Right kidney (tissue), 1 donor: ENCODE measurements around the gene SYT2.
"Not testable (repeated sequence)": the region's sequence is repeated elsewhere in the genome, so short reads cannot be mapped to it uniquely, and the experiment has no call there.

ENCODE experiments used
- DNase-seq: peaks from one replicate; pipeline ENCODE4 v3.0.0-alpha.2; 2016

The SYT2 gene

DNA sequence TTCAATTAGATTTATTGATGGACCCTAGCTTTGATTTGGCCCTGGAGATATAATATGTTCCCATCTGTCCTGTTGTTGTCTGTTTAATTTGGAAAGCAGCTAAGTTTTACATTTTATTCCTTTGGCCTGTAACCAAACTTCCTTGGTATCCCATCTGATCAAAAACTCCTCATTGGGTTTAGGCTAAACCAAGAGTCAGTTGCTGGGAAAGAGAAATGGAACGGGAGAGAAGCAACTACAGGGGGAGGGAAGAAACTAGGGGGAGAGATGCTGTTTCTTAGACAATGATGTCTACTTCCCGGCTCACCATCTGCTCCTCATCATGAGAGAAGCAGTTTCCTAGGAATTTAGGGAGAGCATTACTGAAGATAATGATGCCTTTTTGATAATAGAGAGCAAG lies 141.8 kb downstream of the SYT2 start:
- no peak for DNase-seq

DNA sequence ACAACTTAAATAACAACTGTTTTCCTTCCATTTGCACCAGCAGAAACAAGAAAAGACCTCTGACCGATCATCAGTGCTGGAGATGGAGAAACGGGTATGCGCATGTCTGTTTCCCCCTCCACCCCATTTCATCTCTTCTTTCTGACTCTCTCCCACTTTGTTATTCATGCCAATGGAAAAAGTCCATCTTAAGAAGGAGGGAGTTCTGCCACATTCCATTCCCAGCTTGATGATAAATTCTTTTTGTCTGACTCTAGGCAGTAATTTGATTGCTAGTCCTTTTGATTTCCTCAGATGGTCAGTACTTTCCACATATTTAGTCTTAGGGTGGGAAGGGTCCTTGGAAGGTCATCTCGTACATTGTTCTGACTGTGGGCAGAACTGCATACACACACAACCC lies 142.5 kb downstream of the SYT2 start:
- no peak for DNase-seq

DNA sequence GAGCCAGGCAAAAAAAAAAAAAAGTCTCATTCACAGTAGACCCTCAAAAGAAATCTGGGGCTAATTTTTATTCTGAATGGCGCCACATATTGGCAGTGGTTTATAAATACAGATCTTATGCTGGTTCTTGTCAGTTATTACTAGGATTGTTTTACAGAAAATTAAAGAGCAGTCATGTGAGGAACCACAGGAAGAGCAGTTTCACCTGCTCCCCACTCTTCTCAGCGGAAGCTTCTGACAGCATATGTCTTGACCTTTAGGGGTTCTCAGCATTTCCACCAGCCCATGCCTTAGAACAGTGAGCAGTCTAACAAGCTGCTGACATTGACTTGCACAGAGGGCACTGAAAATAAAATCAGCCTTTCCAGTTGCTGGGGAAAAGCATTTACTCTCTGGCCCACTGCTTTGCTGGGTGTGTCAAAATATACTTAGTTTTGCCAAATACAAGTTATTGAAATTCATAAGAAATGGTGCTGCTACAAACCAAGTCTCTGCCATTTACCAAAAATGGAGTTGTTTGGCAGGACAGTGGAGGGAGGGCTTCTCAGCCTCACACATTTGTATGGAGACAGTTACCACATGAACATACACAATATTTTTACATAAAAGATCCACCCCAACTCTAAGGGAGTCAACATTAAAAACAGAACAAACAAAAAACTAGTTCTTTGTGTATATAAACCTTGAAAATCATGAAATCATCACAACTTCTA lies 144.2 kb downstream of the SYT2 start:
- DNase-seq, result no peak

DNA sequence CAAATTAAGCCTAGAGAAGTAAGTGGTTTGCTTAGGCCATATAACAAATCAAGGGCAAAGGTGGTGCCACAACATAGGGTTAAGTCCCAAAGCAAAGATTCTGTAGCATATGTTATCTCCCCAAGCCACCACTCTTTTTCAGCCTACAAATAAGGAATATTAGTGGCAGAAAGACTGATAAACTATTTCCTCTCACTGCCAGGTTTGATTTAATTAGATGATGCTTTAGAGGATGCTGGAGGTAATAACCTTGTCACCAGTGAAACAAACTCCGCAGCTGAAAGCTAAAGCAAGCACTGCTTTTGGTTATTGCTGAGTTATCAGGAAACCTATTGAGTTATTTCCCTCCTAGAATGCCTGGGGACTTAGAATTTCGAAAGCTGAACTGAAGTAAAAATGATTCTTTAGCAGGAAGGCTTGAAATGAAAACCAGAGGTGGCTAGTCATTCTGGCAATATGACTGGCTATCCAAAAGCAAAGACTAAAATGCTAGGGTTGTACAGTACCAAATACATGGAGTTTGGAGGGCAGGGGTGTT lies 145.2 kb downstream of the SYT2 start:
- no peak for DNase-seq

DNA sequence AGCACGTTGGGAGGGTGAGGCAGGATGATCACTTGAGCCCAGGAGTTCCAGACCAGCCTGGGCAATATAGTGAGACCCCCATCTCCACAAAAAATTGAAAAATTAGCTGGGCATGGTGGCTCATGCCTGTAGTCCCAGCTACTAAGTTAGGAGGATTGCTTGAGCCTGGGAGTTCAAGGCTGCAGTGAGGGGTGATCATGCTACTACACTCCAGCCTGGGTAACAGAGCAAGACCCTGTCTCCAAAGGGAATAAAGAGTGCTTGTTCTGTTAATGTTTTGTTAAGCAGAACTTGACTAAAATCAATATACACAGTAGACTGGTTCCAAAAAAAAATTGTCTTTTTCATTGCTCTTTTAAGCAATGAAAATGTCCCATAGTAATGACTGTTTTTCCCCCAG lies 146.4 kb downstream of the SYT2 start:
- no peak for DNase-seq

DNA sequence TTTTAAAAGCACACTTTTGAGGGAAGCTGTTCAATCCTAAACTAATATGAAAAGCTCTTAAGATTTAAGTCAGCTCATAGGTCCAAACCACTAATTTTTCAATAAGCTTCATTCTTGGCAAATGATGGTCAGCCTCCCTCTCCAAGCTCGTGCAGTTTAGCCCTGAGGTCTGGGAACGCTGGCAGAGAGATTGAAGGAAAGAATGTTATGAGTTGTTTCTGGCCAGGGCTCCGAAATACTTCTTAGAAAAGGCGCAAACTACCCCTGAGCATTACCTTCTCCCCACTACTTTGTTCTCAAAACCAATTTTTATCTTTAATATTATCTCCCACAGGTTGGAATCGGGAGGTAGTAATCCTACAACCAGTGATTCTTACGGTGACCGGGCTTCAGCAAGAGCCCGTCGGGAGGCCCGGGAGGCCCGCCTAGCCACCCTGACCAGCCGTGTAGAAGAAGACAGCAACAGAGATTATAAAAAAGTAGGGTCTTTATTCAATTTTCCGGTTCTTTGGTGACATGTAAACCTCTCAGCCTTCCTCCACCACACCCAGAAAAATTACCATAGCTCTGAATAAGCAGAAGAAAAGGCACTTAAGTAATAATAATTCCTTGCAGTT lies 147.7 kb downstream of the SYT2 start:
- DNase-seq, result no peak

DNA sequence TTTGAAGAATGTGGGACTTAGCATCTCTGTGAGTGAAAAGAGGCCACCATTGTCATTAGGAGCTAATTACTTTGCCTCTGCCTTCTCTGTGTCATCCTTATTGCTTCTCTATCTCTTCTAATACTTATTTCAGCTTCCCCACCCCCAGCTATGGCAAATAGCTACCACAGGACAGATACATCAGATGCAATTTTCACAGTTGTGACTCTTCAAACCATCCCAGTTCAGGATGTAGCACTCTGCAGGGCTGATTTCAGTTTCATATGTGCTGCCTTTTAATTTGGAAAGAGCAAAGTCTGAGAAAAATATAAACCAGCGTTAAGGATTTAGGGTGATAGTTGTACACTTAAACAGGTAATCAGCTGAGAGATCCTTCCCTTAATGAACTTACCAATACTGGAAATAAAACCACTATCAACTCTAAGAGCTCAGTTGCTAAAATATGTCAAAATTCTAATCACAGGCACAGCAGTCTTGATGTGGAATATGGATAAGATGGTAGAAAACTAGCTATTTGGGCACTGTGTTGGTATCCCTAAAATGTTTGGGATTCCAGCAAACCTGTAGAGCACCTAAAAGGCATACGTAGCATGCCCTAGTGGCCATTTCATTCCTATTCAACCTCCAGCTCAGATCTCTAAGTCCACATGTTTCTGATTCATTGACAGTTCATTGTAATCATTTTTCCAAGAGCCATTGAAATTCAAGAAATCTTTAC lies 148.4 kb downstream of the SYT2 start:
- no peak for DNase-seq

DNA sequence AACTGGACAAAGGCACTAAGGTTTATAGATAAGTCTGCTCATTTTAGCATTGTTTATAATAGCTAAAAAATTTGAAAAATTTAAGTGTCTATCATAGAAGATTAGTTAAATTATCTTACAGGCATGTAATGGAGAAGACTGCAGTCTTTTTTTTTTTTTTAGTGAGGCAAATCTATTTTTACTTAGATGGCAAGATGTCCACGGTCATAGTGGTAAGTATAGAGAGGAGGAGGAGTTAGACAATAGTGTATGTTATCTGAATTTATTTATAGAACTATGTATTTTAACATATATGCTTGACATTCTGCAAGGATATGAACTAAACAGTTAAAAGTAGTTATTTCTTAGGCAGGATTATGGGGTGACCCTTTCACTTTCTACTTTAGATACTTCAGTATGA lies 149.0 kb downstream of the SYT2 start:
- no peak for DNase-seq

DNA sequence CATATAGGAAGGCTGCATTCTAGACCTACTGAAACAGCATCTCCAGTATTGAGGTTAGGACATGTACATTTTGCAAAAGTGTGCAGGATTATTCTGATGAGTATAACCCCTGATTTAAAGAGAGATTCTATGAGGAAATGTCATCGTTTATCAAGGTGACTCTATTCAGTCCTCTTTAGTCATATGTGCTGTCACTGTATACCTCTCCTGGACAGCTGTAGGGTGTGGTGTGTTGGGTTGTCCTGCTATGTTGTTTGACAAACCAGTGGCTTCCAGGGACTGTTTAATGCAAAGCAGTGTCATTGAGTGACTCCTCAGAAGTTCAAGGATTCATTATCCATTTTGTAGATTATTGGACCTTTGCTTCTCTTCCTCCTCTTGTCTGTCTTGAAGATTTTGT lies 152.6 kb downstream of the SYT2 start:
- not testable (repeated sequence) for DNase-seq

DNA sequence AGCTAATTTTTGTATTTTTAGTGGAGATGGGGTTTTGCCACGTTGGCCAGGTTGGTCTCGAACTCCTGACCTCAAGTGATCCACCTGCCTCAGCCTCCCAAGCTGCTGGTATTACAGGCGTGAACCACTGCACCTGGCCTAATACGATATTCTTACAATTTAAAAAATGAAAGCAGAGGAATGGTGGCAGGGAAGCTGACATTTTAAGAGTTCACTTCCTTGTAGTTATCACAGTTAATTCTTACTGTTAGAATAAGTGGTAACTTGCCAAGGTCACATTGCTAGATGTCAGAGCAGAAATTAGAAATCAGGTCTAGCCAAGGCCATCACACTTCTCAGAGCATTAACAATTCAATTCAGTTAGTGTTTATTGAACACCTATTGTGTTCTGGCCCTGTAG lies 154.2 kb downstream of the SYT2 start:
- DNase-seq, result not testable (repeated sequence)

DNA sequence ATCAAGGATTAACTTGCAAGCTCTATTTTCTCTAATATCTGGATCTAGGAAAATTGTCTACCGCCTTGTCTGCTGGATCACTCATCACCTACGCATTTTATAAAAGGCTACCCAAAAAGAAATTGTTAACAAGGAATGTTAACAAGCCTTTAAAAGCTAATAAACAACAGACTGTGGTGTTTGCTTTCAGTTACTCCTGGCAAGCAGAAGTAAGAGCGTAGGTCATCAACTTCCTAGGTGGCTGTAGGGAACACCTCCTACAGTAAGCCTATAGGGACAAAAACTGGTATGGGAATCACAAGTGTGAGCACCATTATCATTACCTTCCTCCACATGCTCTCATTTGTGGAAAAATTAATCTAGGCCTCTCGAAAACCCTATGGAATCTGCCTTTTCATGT lies 155.6 kb downstream of the SYT2 start:
- not testable (repeated sequence) for DNase-seq

DNA sequence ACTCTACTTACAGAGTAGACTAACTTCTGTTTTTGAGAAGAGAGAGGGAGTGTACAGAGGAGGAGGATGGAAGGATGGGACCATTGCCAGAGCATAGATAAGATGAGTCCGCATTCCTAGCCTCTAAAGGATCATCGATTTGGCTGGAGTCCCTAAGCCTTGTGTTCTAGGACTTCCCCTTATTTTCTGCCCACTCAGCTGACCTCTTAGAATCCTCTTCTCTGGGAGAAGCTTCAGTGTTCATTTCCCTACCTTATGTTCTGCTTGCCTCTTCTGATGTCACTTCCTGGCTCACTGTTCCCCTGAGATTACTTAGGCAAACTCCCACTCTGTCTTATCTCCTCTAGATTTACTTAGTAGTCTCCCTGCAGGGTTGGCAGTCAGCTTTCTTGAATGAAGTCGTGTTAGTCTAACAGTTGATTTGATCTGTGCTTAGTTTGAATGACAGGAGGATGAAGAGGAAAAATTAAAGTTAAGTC lies 156.7 kb downstream of the SYT2 start:
- no peak for DNase-seq

DNA sequence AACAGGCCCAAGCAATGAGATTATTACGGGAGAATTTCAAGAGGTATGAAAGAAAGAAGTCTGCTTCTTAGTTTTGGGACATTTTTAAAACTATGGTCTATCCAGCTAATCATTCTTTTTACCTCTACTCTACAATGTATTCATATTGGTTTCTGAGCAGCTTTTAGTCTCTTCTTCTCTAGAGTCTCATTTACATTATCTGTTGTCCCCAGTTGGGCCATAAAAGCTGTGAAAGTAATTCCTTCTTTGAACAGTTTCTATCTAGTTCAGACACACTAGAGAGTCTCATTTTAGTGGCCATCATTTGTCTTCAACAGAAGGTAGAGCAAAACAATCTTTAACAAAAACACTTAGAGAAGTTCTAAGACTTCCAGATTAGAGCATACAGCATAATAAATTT lies 157.2 kb downstream of the SYT2 start:
- DNase-seq, result not testable (repeated sequence)

DNA sequence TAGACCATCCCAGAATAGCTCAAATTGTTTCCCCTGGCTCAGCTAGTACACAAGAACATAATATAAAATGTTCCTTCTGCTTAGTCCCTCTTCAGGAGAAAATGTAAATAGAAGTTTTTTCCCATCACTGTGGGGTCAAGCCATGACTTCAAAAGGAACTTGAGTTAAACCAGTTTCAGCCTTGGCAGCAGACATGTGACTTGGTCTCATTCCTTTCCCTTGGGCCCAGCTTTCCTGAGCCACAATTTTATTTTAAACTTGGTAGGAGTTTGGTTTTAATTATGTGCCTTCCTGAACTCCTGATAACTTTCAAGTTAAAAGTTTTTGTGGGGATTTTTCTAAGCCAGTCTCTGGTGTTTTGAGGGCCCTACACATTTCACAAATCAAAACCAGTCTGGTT lies 157.6 kb downstream of the SYT2 start:
- not testable (repeated sequence) for DNase-seq

DNA sequence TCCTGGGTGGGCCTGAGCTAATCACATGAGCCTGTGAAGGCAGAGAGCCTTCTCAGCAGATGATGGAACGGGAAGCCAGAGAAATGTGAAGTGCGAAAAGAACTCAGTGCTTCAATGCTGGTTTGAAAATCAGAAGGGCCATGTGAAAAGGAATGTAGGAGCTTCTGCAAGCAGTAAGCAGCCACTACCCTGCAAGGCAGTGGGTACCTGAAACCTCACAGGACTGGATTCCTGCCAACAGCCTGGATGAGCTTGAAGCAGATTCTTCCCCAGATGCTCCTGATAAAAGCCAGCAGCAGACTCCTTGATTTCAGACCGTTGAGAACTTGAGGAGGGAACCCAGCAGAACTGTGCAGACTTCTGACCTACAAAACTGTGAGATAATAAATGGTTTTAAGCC lies 158.6 kb downstream of the SYT2 start:
- no peak for DNase-seq

DNA sequence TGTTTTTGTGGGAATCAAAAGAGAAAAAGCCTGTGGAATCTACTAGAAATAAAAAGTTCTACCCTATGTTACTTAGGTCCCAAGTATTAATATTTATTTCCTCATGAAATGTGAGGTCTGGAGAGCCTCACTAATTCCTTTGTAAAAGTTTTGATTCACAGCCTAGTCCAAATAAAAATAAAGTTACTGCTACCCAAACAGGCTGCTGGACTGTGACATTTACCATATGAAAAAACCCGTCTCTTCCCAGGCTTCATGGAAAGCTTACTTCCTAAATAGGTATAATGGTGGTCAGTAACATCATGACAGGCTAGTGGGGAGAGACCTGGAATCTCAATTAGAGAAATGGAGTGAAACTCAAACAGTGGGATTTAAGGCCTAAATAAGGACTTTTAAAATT lies 160.2 kb downstream of the SYT2 start:
- not testable (repeated sequence) for DNase-seq

DNA sequence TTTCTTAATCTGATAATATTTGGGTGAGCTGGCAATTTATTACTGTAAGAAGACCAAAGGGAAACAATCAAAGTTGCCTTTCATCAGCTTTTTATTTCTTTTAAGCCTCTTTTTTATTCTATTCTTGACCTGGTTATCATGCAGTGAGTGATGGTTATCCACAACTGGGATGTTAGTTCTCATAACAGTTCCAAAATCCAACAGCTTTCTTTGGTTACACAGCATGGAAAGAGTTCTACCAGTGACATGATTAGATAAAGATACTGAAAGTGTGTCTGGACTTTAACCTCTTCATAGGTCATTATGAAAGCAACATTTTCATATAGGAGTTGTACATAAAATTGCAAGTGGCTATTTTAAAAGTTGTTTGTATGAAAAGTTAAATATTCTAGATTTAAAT lies 163.0 kb downstream of the SYT2 start:
- no peak for DNase-seq

DNA sequence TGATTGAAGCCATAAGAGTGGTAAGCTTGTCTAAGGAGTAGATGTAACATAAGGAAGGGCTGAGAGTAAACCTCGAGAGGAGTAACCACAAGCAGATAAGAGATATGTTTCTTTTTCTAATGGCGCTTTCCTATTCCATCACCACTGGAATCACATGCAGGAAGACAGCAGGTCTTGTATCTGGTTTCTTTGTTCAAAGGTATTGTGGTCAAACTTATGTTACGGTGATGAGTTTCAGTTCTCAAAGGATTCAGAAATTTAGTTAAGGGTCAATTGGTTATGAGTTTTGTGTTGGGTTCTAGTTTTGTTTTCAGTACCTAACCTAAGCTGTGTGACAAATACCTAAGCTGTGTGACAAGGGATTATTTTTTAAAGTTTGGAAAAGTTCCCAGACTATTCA lies 163.5 kb downstream of the SYT2 start:
- not testable (repeated sequence) for DNase-seq

DNA sequence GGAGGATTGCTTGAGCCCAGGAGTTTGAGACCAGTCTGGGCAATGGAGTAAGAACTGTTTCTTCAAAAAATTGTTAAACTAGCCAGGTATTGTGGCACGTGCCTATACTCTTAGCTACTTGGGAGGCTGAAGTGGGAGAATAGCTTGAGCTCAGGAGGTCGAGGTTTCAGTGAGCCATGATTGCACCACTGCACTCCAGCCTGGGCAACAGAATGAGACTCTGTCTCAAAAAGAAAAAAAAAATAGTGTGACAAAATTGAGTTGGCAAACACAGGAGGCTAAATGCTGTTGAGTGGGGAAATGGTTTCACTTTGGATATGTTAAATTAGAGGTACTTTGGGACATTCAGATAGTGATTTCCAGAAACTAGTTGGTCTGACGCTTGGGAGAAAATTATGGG lies 163.9 kb downstream of the SYT2 start:
- DNase-seq, result not testable (repeated sequence)

DNA sequence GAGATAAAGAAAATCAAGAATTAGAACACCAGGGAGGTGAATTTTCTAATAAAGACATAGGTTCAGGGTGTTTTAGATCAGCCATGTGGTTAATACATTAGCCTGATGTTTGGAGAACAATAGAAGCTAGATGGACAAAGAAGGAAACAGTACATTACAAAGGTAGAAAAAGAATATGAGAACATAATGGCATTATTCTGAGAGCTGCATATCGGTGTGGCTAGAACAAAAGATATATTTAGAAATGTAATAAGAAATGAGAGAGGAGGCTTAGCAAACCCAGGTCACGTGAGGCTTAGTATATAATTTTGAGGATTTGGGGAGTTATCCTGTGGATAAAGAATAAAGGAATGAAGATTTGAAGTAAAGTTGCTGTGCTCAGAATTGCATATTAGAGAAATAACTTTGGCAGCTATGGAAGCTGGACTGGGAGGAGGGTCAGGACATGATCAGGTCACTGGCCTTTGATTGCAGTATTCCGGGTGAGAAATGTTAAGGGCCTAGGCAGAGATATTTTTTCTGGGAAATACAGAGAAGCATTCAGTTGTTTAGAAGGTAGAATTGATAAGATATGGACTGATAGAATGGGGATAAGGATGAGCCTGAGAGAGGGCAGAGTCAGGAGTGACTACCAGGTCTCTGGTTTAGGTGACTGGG lies 164.5 kb downstream of the SYT2 start:
- DNase-seq, result not testable (repeated sequence)

DNA sequence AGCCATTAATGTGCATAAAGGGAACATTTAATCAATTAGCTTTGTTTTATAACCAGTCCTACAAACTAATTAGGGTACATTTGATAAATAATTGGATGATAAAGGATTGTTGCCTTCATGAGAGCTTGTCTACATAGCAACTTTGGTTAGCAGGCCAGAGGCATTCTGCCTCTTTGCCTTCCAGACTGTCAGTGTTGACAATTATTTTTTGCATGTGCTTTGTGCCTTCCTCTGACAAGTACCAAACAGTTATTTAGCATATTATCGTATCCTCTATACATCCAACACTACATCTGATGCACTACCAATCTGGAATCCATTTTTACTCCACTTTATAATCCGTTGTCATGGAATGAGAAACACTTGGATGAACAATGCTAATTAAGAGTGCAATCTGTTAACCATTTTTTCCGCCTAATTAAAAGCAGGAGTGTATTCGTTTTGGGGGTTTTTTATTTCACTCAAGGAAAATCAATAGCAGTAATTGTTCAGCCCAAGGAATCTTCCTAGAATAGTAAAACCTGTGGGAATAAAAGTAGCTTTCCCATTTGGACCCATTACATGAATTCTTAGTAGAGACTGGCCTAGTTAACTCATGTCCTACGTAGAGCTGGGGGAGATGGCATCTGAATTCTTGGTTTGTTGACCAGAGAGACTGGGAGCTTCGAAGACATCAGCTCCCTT lies 165.3 kb downstream of the SYT2 start:
- not testable (repeated sequence) for DNase-seq

DNA sequence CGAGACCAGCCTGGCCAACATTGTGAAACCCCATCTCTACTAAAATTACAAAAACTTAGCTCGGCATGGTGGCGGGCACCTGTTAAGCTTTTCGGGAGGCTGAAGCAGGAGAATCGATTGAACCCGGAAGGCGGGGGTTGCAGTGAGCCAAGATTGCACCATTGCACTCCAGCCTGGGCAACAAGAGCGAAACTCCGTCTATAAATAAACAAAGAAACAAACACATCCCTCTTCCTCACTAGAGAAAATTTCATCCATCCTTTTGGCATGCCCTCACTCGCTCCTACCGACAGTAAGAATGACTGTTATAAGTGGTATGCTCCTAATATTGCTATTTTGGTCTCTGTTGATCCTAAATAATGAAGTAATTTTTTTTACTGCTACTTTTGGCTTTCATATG lies 166.7 kb downstream of the SYT2 start:
- not testable (repeated sequence) for DNase-seq
